DND-41 (cell line): ENCODE data around the gene CEP152.

Source experiments
- ATAC-seq: fragments of 200-7000 bp; cut with Tn5 transposase; 3 replicates; pipeline ENCODE4 v1.9.1; 2021; ENCODE audit warnings: low read depth; ENCODE audit not compliant: insufficient read depth
- DNase-seq: peaks from one replicate; pipeline ENCODE4 v3.0.0-alpha.2; 2020
- H2AFZ ChIP-seq: 2 replicates; pipeline ENCODE4 v1.6.0; 2012; ENCODE audit warnings: low read depth, low read length
- H3K27ac ChIP-seq: 2 replicates; pipeline ENCODE4 v1.5.1; 2012; ENCODE audit warnings: low read length, inconsistent platforms
- H3K27me3 ChIP-seq: fragments of 200-600 bp; sonication (generic); 2 replicates; pipeline ENCODE4 v1.6.0; 2012; ENCODE audit warnings: low read length, mild to moderate bottlenecking, inconsistent platforms; ENCODE audit not compliant: insufficient read depth, poor library complexity
- H3K36me3 ChIP-seq: 2 replicates; pipeline ENCODE4 v1.5.1; 2012; ENCODE audit warnings: low read length, inconsistent platforms; ENCODE audit not compliant: insufficient read depth
- H3K4me1 ChIP-seq: 2 replicates; pipeline ENCODE4 v1.5.1; 2012; ENCODE audit warnings: mild to moderate bottlenecking, low read length; ENCODE audit not compliant: insufficient read depth
- H3K4me2 ChIP-seq: 2 replicates; pipeline ENCODE4 v1.6.0; 2012; ENCODE audit warnings: mild to moderate bottlenecking, moderate library complexity, low read length, inconsistent platforms; ENCODE audit not compliant: insufficient read depth
- H3K4me3 ChIP-seq, 2 experiments: fragments of 200-600 bp in 1 of 2; shearing (Covaris generic) in 1 of 2; 2 replicates each; pipeline ENCODE4 v1.5.1; 2012 to 2016; ENCODE audit warnings: inconsistent platforms in 2 of 2, low read length in 2 of 2, mild to moderate bottlenecking in 2 of 2, low read depth in 1 of 2, moderate library complexity in 1 of 2
- H3K79me2 ChIP-seq: 2 replicates; pipeline ENCODE4 v1.6.0; 2012; ENCODE audit warnings: low read length, inconsistent platforms; ENCODE audit not compliant: insufficient read depth
- H3K9ac ChIP-seq: 2 replicates; pipeline ENCODE4 v1.6.0; 2012; ENCODE audit warnings: low read depth, mild to moderate bottlenecking, inconsistent platforms, low read length, moderate library complexity
- H3K9me3 ChIP-seq: 2 replicates; pipeline ENCODE4 v1.5.1; 2012; ENCODE audit warnings: low read length, moderate library complexity, mild to moderate bottlenecking, inconsistent platforms; ENCODE audit not compliant: insufficient read depth, severe bottlenecking
- H4K20me1 ChIP-seq: 2 replicates; pipeline ENCODE4 v1.6.0; 2012; ENCODE audit warnings: low read length; ENCODE audit not compliant: insufficient read depth
- CTCF ChIP-seq: IDR thresholded peaks from 2 replicates; pipeline ENCODE4 v1.5.1; 2012; ENCODE audit warnings: borderline replicate concordance, low read length, moderate library complexity, mild to moderate bottlenecking; ENCODE audit not compliant: poor library complexity, severe bottlenecking; ENCODE audit errors: extremely low read depth
- EZH2 ChIP-seq: IDR thresholded peaks from 3 replicates; pipeline ENCODE4 v1.6.1; 2012; ENCODE audit warnings: borderline replicate concordance, low read depth, mild to moderate bottlenecking, moderate library complexity, low read length, inconsistent platforms; ENCODE audit not compliant: severe bottlenecking

Gene CEP152

GRCh38 chr15:48814286-48814685 lies 3.4 kb upstream of the CEP152 start:
- ATAC-seq = no peak
- H3K9me3 ChIP-seq = no peaks in the 10 kb centered on the region
- no peak overlapping the region for H3K9ac ChIP-seq
- peaks cover 15% of the 10 kb centered on the region for H3K79me2 ChIP-seq
- no peaks in the 10 kb centered on the region for H4K20me1 ChIP-seq
- no peaks in the 10 kb centered on the region for H3K27me3 ChIP-seq
- H3K4me1 ChIP-seq = peaks cover 19% of the 10 kb centered on the region
- no peak for TF ChIP-seq CTCF
- no peak for TF ChIP-seq EZH2
- no peak for DNase-seq
- peaks cover 4% of the 10 kb centered on the region; the same call in 1 of the 2 replicates for H3K36me3 ChIP-seq
- no peak overlapping the region for H2AFZ ChIP-seq
- no peak overlapping the region for H3K4me2 ChIP-seq
- H3K27ac ChIP-seq = no peak overlapping the region
- no peak overlapping the region for H3K4me3 ChIP-seq

DNA sequence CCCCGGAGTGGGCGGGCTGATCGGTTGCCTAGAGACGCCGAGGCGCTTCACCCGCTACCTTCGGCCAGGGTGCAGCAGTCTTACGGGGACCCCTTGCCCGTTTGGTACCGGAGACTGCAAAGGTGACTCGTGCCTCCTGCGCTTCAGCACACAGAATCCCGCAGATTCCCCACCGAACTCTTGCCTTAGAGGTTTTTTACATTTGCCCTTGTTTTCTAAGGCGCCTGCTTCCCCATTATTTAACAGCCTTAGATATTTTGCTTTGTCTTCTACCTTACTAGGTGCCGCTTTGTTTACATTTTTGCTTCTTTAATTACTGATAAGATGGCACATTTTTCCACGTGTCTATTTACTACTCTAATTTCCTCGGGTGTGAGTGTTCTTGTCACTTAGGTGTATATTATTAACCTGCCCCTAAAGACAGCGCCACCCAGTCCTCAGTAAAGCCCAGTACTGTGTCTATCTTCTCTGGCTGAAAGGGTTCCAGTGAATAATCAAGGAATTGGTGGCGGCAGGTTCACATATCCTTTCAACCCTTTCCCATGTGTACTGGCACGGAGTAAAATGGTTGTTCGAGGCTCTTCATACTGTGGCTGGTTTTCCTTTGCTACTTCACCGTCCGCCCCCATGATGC lies 573 bp upstream of the CEP152 start:
- TF ChIP-seq EZH2 (no peak), CTCF (peak; percentile 7)
- Histone ChIP-seq H3K27me3 (no peaks in the 10 kb centered on the region), H3K27ac (0 out of 2 replicates have a peak overlapping the region, but pooled peaks have one; percentile 13), H3K4me1 (peaks cover 42% of the 10 kb centered on the region), H3K4me3 (peak overlapping the region; percentile 16 to 92; a peak in 3 of 4 replicates), H3K4me2 (peak overlapping the region; percentile 72), H3K9ac (peak overlapping the region; percentile 48), H2AFZ (peak overlapping the region; percentile 69), H3K36me3 (peaks cover 4% of the 10 kb centered on the region; the same call in 1 of the 2 replicates), H4K20me1 (peaks cover 4% of the 10 kb centered on the region; the same call in 1 of the 2 replicates), H3K9me3 (no peaks in the 10 kb centered on the region), H3K79me2 (peaks cover 43% of the 10 kb centered on the region)
- no peak for ATAC-seq
- no peak for DNase-seq

- Histone ChIP-seq H3K9ac (peak overlapping the region; percentile 13; the same call in 1 of the 2 replicates), H3K27ac (peak overlapping the region; percentile 75), H3K4me1 (peaks cover 47% of the 10 kb centered on the region), H3K9me3 (no peaks in the 10 kb centered on the region), H3K36me3 (peaks cover 27% of the 10 kb centered on the region), H3K79me2 (peaks cover 95% of the 10 kb centered on the region), H2AFZ (no peak overlapping the region), H3K27me3 (no peaks in the 10 kb centered on the region), H3K4me2 (peak overlapping the region; percentile 60), H4K20me1 (peaks cover 22% of the 10 kb centered on the region; the same call in 1 of the 2 replicates), H3K4me3 (peak overlapping the region in 1 of 2 experiments; percentile 22; a peak in 1 of 4 replicates)
- TF ChIP-seq EZH2 = no peak
- no peak for TF ChIP-seq CTCF
- DNase-seq (peak; percentile 24), ATAC-seq (no peak)
These were observed 4.7 kb downstream of the CEP152 start for GRCh38 chr15:48806151-48806550.
